Measurements from ENCODE around the gene AK5. TPM values are rescaled to one million over a fixed set of nuclear protein-coding genes. Genes with fewer than 3 reads are reported as not detected.
"Not testable (repeated sequence)": the region's sequence is repeated elsewhere in the genome, so short reads cannot be mapped to it uniquely, and the experiment has no call there.

AK5 gene
- total and polyA plus RNA-seq, 3 experiments from 2014 or later, result 0.46 to 3.4 (median 1.1) TPM

GRCh38 chr1:77292551-77292950 lies 10.7 kb downstream of the AK5 start:
- H3K4me3 Mint-ChIP-seq, result no peak overlapping the region
- no peak overlapping the region for H3K27ac ChIP-seq (ENCODE audit: low read depth, low read length)
- ChIA-PET CTCF (interaction anchor here (0.6 kb wide), 1 partner anchor 59 kb away, joined by 3 read pairs; no protein-coding TSS in a partner anchor), POLR2A (no interaction called here)
- H3K4me1 ChIP-seq (ENCODE audit: insufficient read depth, low read length), result no peaks in the 10 kb centered on the region
- peaks cover 2% of the 10 kb centered on the region in 2 donors for H3K27me3 Mint-ChIP-seq
- H3K27me3 ChIP-seq (ENCODE audit: insufficient read depth, low read length, poor library complexity, severe bottlenecking), result no peaks in the 10 kb centered on the region
- no peaks in the 10 kb centered on the region for H3K4me1 Mint-ChIP-seq
- no peaks in the 10 kb centered on the region for H3K36me3 ChIP-seq (ENCODE audit: insufficient read depth, low read length)
- no peak overlapping the region for H3K27ac Mint-ChIP-seq
- H3K4me3 ChIP-seq (ENCODE audit: low read length), result no peak overlapping the region
- H3K9me3 Mint-ChIP-seq, result no peaks in the 10 kb centered on the region
- peaks cover 0 to 1% (median 0%) of the 10 kb centered on the region in 3 donors for H3K36me3 Mint-ChIP-seq
- no peaks in the 10 kb centered on the region for H3K9me3 ChIP-seq (ENCODE audit: low read length)
- DNase-seq, result no peak

GRCh38 chr1:77300566-77300965 lies 18.7 kb downstream of the AK5 start:
- Histone ChIP-seq H3K4me1 (ENCODE audit: insufficient read depth, low read length) (no peaks in the 10 kb centered on the region), H3K27me3 (ENCODE audit: insufficient read depth, low read length, poor library complexity, severe bottlenecking) (no peaks in the 10 kb centered on the region), H3K4me3 (ENCODE audit: low read length) (no peak overlapping the region), H3K9me3 (ENCODE audit: low read length) (no peaks in the 10 kb centered on the region), H3K27ac (ENCODE audit: low read depth, low read length) (no peak overlapping the region), H3K36me3 (ENCODE audit: insufficient read depth, low read length) (no peaks in the 10 kb centered on the region)
- Mint-ChIP-seq H3K4me1 (peaks cover 0 to 2% (median 0%) of the 10 kb centered on the region in 3 donors), H3K36me3 (peaks cover 0 to 1% (median 0%) of the 10 kb centered on the region in 3 donors), H3K27me3 (peaks cover under 1 to 2% of the 10 kb centered on the region in 2 donors), H3K27ac (no peak overlapping the region), H3K4me3 (no peak overlapping the region), H3K9me3 (peaks cover 0 to under 1% (median 0%) of the 10 kb centered on the region in 5 donors)
- DNase-seq, result no peak
- ChIA-PET CTCF (no interaction called here), POLR2A (no interaction called here)

GRCh38 chr1:77303387-77303786 lies 21.6 kb downstream of the AK5 start:
- peaks cover 2 to 3% of the 10 kb centered on the region in 2 donors for H3K27me3 Mint-ChIP-seq
- Histone ChIP-seq H3K4me3 (ENCODE audit: low read length) (no peak overlapping the region), H3K27ac (ENCODE audit: low read depth, low read length) (no peak overlapping the region), H3K27me3 (ENCODE audit: insufficient read depth, low read length, poor library complexity, severe bottlenecking) (no peaks in the 10 kb centered on the region), H3K9me3 (ENCODE audit: low read length) (no peaks in the 10 kb centered on the region), H3K36me3 (ENCODE audit: insufficient read depth, low read length) (no peaks in the 10 kb centered on the region), H3K4me1 (ENCODE audit: insufficient read depth, low read length) (peaks cover 10% of the 10 kb centered on the region)
- DNase-seq, result no peak
- H3K27ac Mint-ChIP-seq, result peak overlapping the region in 1 of 8 donors; percentile 47
- POLR2A ChIA-PET, result no interaction called here
- peaks cover 1 to 4% (median 2%) of the 10 kb centered on the region in 3 donors for H3K4me1 Mint-ChIP-seq
- H3K4me3 Mint-ChIP-seq, result no peak overlapping the region
- CTCF ChIA-PET, result no interaction called here
- H3K9me3 Mint-ChIP-seq, result peaks cover 0 to 3% (median 0%) of the 10 kb centered on the region in 5 donors
- no peaks in the 10 kb centered on the region for H3K36me3 Mint-ChIP-seq

GRCh38 chr1:77308889-77309621 lies 27.2 kb downstream of the AK5 start:
- H3K4me3 Mint-ChIP-seq, result peak overlapping the region in 6 of 7 donors; percentile 5 to 77 (median 22)
- H3K36me3 Mint-ChIP-seq, result no peaks in the 10 kb centered on the region
- H3K36me3 ChIP-seq (ENCODE audit: insufficient read depth, low read length), result no peaks in the 10 kb centered on the region
- H3K27ac ChIP-seq (ENCODE audit: low read depth, low read length), result no peak overlapping the region
- no peaks in the 10 kb centered on the region for H3K9me3 ChIP-seq (ENCODE audit: low read length)
- H3K9me3 Mint-ChIP-seq, result peaks cover 0 to 3% (median 0%) of the 10 kb centered on the region in 5 donors
- peaks cover 2 to 16% of the 10 kb centered on the region in 2 donors for H3K27me3 Mint-ChIP-seq
- no peaks in the 10 kb centered on the region for H3K27me3 ChIP-seq (ENCODE audit: insufficient read depth, low read length, poor library complexity, severe bottlenecking)
- ChIA-PET CTCF (no interaction called here), POLR2A (no interaction called here)
- H3K4me1 ChIP-seq (ENCODE audit: insufficient read depth, low read length), result peaks cover 36% of the 10 kb centered on the region
- H3K4me3 ChIP-seq (ENCODE audit: low read length), result no peak overlapping the region
- H3K4me1 Mint-ChIP-seq, result peaks cover 22 to 28% (median 24%) of the 10 kb centered on the region in 3 donors
- DNase-seq, result peak in 1 of 5 donors; percentile 37
- H3K27ac Mint-ChIP-seq, result peak overlapping the region in 5 of 8 donors; percentile 16 to 83 (median 51)

- Histone ChIP-seq H3K4me1 (ENCODE audit: insufficient read depth, low read length) (peaks cover 36% of the 10 kb centered on the region), H3K27me3 (ENCODE audit: insufficient read depth, low read length, poor library complexity, severe bottlenecking) (no peaks in the 10 kb centered on the region), H3K4me3 (ENCODE audit: low read length) (no peak overlapping the region), H3K27ac (ENCODE audit: low read depth, low read length) (no peak overlapping the region), H3K9me3 (ENCODE audit: low read length) (no peaks in the 10 kb centered on the region), H3K36me3 (ENCODE audit: insufficient read depth, low read length) (no peaks in the 10 kb centered on the region)
- Mint-ChIP-seq H3K27me3 (peaks cover 2 to 13% of the 10 kb centered on the region in 2 donors), H3K36me3 (no peaks in the 10 kb centered on the region), H3K4me1 (peaks cover 22 to 28% (median 24%) of the 10 kb centered on the region in 3 donors), H3K27ac (peak overlapping the region in 1 of 8 donors; percentile 29), H3K9me3 (no peaks in the 10 kb centered on the region), H3K4me3 (no peak overlapping the region)
- DNase-seq, result no peak
- POLR2A ChIA-PET, result no interaction called here
- CTCF ChIA-PET, result no interaction called here
Measured at GRCh38 chr1:77310924-77311323, 29.1 kb downstream of the AK5 start.

- DNase-seq, result peak in 1 of 5 donors; percentile 27
- H3K4me3 ChIP-seq (ENCODE audit: low read length); H3K9me3 Mint-ChIP-seq; H3K36me3 ChIP-seq (ENCODE audit: insufficient read depth, low read length); H3K36me3 Mint-ChIP-seq; H3K27me3 ChIP-seq (ENCODE audit: insufficient read depth, low read length, poor library complexity, severe bottlenecking); POLR2A ChIA-PET; H3K9me3 ChIP-seq (ENCODE audit: low read length); H3K27ac ChIP-seq (ENCODE audit: low read depth, low read length); CTCF ChIA-PET: not testable (repeated sequence)
- peaks cover 22 to 28% (median 24%) of the 10 kb centered on the region in 3 donors for H3K4me1 Mint-ChIP-seq
- H3K4me3 Mint-ChIP-seq, result peak overlapping the region in 1 of 7 donors; percentile 19
- peaks cover 2 to 13% of the 10 kb centered on the region in 2 donors for H3K27me3 Mint-ChIP-seq
- H3K27ac Mint-ChIP-seq, result peak overlapping the region in 1 of 8 donors; percentile 28
- peaks cover 36% of the 10 kb centered on the region for H3K4me1 ChIP-seq (ENCODE audit: insufficient read depth, low read length)
Measured at GRCh38 chr1:77312364-77312763, 30.5 kb downstream of the AK5 start.

- CTCF ChIA-PET, result no interaction called here
- no peaks in the 10 kb centered on the region for H3K27me3 ChIP-seq (ENCODE audit: insufficient read depth, low read length, poor library complexity, severe bottlenecking)
- POLR2A ChIA-PET, result interaction anchor here (0.6 kb wide), 1 partner anchor 28 kb away, joined by 3 read pairs; no protein-coding TSS in a partner anchor
Measured at GRCh38 chr1:77313491-77313890, 31.7 kb downstream of the AK5 start.

GRCh38 chr1:77316006-77316405 lies 34.2 kb downstream of the AK5 start:
- ChIA-PET POLR2A (no interaction called here), CTCF (no interaction called here)
- H3K9me3 ChIP-seq (ENCODE audit: low read length), result no peaks in the 10 kb centered on the region

More at GRCh38 chr1:77313491-77313890, 31.7 kb downstream of the AK5 start:
- Mint-ChIP-seq H3K27me3 (peaks cover 2 to 18% of the 10 kb centered on the region in 2 donors), H3K4me3 (no peak overlapping the region), H3K36me3 (peaks cover 0 to 7% (median 3%) of the 10 kb centered on the region in 3 donors), H3K4me1 (peaks cover 20 to 26% (median 21%) of the 10 kb centered on the region in 3 donors), H3K27ac (no peak overlapping the region), H3K9me3 (no peaks in the 10 kb centered on the region)
- H3K4me1 ChIP-seq (ENCODE audit: insufficient read depth, low read length), result peaks cover 25% of the 10 kb centered on the region
- H3K27ac ChIP-seq (ENCODE audit: low read depth, low read length), result no peak overlapping the region
- no peak overlapping the region for H3K4me3 ChIP-seq (ENCODE audit: low read length)
- peak in 2 of 5 donors; percentile 23 to 43 for DNase-seq
- H3K36me3 ChIP-seq (ENCODE audit: insufficient read depth, low read length), result no peaks in the 10 kb centered on the region
- no peaks in the 10 kb centered on the region for H3K9me3 ChIP-seq (ENCODE audit: low read length)

More at GRCh38 chr1:77316006-77316405, 34.2 kb downstream of the AK5 start:
- DNase-seq, result no peak
- Histone ChIP-seq H3K36me3 (ENCODE audit: insufficient read depth, low read length) (no peaks in the 10 kb centered on the region), H3K4me3 (ENCODE audit: low read length) (no peak overlapping the region), H3K27me3 (ENCODE audit: insufficient read depth, low read length, poor library complexity, severe bottlenecking) (no peaks in the 10 kb centered on the region), H3K4me1 (ENCODE audit: insufficient read depth, low read length) (peaks cover 9% of the 10 kb centered on the region), H3K27ac (ENCODE audit: low read depth, low read length) (no peak overlapping the region)
- Mint-ChIP-seq H3K36me3 (peaks cover 0 to 7% (median 3%) of the 10 kb centered on the region in 3 donors), H3K27ac (no peak overlapping the region), H3K4me1 (peaks cover 4 to 8% (median 6%) of the 10 kb centered on the region in 3 donors), H3K27me3 (peaks cover 10 to 24% of the 10 kb centered on the region in 2 donors), H3K4me3 (no peak overlapping the region), H3K9me3 (peaks cover 0 to 1% (median 0%) of the 10 kb centered on the region in 5 donors)

Measured in CD8-positive, alpha-beta memory T cell (primary cell).